GM12865 (cell line): ENCODE measurements around the gene KYAT1.
"Not testable (repeated sequence)": the region's sequence is repeated elsewhere in the genome, so short reads cannot be mapped to it uniquely, and the experiment has no call there.

Experiments
- DNase-seq: peaks from one replicate; pipeline ENCODE4 v3.0.0; 2010; ENCODE audit warnings: low read depth
- H3K4me3 ChIP-seq: 2 replicates; pipeline ENCODE4 v1.5.1; 2011; ENCODE audit warnings: mild to moderate bottlenecking, low read depth, low read length, control low read depth
- TF ChIP-seq, protein P1 (sequence below): IDR thresholded peaks from 2 replicates; pipeline ENCODE4 v1.5.1; 2011; ENCODE audit warnings: low read length, control low read depth, low read depth, inconsistent platforms; ENCODE audit not compliant: insufficient read depth; ENCODE audit errors: missing control alignments

Gene KYAT1

DNA sequence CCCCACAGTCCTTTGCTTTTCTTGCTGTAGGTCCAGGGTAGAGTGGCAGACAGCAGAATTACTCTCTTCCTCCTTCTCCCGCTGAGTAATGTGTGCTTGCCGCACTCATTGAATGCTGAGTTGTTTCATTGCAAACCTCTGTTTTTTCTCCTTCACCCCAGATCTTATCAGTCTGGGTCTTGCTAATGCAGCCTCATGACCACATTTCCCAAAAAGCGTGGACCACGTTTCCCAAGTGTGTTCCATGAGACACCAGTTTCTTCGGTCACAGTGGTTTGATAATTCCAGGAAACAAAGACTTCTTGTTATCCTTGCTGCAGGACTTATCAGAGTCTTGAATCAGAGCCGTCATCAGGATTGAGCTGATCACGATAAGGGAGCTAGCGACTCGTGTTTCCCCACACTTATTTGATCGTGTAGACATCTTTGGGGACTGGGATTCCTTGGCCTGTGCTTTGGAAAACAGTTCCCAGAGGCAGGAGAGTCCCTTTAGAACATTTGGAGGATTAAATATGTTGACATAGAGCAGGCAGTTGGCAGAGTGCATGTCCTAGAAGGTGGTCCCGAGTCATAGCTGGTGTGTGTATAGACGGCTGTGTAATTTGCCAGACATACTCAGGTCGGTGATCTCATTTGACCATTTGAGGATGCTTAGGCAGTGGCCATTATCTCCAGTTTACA lies 4.6 kb upstream of the KYAT1 start:
- H3K4me3 ChIP-seq, result no peak overlapping the region
- no peak for DNase-seq

GRCh38 chr9:128885798-128886197 lies 4.0 kb upstream of the KYAT1 start:
- TF ChIP-seq, protein P1, sequence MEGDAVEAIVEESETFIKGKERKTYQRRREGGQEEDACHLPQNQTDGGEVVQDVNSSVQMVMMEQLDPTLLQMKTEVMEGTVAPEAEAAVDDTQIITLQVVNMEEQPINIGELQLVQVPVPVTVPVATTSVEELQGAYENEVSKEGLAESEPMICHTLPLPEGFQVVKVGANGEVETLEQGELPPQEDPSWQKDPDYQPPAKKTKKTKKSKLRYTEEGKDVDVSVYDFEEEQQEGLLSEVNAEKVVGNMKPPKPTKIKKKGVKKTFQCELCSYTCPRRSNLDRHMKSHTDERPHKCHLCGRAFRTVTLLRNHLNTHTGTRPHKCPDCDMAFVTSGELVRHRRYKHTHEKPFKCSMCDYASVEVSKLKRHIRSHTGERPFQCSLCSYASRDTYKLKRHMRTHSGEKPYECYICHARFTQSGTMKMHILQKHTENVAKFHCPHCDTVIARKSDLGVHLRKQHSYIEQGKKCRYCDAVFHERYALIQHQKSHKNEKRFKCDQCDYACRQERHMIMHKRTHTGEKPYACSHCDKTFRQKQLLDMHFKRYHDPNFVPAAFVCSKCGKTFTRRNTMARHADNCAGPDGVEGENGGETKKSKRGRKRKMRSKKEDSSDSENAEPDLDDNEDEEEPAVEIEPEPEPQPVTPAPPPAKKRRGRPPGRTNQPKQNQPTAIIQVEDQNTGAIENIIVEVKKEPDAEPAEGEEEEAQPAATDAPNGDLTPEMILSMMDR, result no peak

More for the DNA sequence above, 4.6 kb upstream of the KYAT1 start:
- TF ChIP-seq, protein P1, result no peak

GRCh38 chr9:128885376-128885775 lies 3.6 kb upstream of the KYAT1 start:
- TF ChIP-seq, protein P1, result no peak
- no peak overlapping the region for H3K4me3 ChIP-seq
- no peak for DNase-seq

More at GRCh38 chr9:128885798-128886197, 4.0 kb upstream of the KYAT1 start:
- no peak for DNase-seq
- H3K4me3 ChIP-seq, result no peak overlapping the region

DNA sequence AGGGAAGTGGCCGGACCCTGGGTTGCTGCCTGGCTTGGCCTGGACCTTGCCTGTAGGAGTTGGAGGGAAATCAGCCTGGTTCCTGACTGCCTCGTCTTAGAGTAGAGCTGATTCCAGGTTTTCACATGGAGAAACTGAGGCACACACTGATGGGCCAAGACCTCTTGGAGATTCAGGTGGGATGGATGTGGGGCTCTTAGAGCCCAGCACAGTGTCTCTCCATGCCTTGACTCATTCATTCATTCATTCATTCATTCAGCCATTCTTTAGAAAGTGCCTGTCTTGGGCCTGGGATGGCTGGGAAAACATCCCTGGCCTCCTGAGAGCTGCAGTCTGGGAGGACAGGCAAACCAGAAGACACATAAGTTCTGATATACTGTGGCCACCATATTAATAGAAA lies 2.4 kb upstream of the KYAT1 start:
- DNase-seq, result no peak
- TF ChIP-seq, protein P1, result no peak
- no peak overlapping the region for H3K4me3 ChIP-seq

DNA sequence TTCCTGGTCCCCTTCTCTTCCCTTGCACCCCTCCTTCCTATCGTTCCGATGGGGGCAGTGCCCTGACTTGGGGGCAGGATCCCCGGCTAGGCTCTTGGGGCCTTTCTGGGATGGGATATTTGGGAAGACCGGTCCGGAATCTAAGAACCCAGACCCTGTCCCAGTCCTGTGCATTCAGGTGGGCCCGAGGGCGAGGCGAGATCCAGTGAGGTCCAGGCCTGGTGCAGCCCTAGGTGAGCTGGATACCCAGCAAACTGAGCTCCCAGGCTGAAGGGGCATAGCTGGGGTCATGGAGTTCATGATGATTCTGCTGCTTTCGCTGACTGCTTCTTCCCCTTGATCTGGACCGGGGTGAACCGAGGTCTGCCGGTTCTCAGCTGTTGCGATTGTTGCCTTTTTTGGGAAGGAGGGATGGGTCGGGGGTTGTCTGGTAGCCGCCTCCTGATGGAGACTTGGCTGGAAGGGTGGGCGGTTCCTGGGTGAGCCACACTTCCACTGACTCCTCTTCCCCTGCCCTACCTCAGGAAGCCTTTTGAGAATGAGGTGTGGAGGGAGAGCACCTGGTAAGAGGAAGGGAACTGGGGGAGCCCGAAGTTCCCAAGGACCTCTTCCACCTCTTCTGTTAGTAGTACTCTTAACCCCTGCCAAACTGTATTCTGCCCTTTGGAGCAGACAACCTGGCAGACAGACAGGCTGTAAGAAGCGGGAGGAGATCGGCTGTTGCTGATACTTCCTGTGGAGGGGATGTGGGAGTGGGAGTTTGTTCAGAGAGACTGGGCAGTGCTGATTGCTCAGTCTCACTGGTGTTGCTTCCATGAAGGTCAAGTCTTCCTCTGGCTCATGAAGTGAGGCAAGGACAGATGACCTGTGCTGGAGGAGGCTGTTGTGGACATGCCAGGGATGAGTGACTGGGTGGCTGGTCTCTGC lies 1.2 kb upstream of the KYAT1 start:
- DNase-seq, result no peak
- peak overlapping the region; percentile 91 for H3K4me3 ChIP-seq
- TF ChIP-seq, protein P1, result no peak

- TF ChIP-seq, protein P1, result no peak
Observed at GRCh38 chr9:128877852-128878251, 3.9 kb downstream of the KYAT1 start.

GRCh38 chr9:128870941-128871265 lies 10.8 kb downstream of the KYAT1 start:
- not testable (repeated sequence) for DNase-seq

More at GRCh38 chr9:128877852-128878251, 3.9 kb downstream of the KYAT1 start:
- no peak for DNase-seq
- no peak overlapping the region for H3K4me3 ChIP-seq

More at GRCh38 chr9:128870941-128871265, 10.8 kb downstream of the KYAT1 start:
- not testable (repeated sequence) for H3K4me3 ChIP-seq
